GM12874 (cell line): Measurements from ENCODE around the gene PDXDC1.
"Not testable (repeated sequence)": the region's sequence is repeated elsewhere in the genome, so short reads cannot be mapped to it uniquely, and the experiment has no call there.

Experiments used
- CTCF ChIP-seq: IDR thresholded peaks from 2 replicates; pipeline ENCODE4 v1.5.1; 2011; ENCODE audit warnings: low read depth, mild to moderate bottlenecking, control low read depth, low read length, moderate library complexity; ENCODE audit not compliant: insufficient read depth

Gene PDXDC1

DNA sequence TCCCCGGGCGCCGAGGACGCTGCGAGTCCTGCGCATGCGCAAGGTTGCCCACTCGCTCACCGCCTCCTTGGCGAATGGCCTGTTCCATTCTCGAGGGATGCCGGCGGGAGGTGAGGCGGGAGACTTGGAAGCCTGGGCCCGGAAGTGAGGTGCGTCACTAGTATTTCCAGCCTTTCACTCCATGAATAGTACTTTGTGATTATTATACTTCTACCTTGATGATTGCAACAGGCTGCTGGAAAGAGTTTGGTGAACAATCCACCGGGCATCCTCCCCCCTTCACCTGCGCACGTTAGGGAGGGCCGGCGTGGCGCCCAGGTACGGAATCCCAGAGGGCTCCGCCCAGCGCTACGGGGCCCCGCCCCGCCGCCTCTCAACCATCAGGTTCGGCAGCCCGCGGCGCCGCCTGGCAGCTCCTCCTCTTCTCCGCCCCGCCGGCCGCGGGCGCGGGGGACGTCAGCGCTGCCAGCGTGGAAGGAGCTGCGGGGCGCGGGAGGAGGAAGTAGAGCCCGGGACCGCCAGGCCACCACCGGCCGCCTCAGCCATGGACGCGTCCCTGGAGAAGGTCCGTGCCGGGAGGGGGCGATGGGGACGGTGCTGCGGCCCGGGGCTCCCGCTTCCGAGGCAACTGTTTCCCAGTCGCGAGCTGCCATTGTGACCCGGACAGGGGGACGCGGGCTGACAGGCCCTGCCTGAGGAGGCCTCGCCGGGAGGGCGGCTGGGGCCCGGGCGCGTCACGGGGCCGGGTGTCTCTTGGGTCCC lies at the start of gene PDXDC1:
TSS of gene PDXDC1 (plus strand) at position 371 of the 762 bp plus-strand sequence. CDS start at position 545, 174 bp downstream.
- not testable (repeated sequence) for TF ChIP-seq CTCF

GRCh38 chr16:14937143-14937542 lies 37.7 kb upstream of the PDXDC1 start, which contains the start of gene NPIPA1:
Gene NPIPA1, plus strand, starts transcription at chr16:14937443. Its CDS starts 0 bp downstream, at chr16:14937443.
- TF ChIP-seq CTCF: not testable (repeated sequence)

GRCh38 chr16:14955546-14956231 lies 19.1 kb upstream of the PDXDC1 start:
- no peak for TF ChIP-seq CTCF

GRCh38 chr16:14957576-14958322 lies 17.1 kb upstream of the PDXDC1 start:
- no peak for TF ChIP-seq CTCF

DNA sequence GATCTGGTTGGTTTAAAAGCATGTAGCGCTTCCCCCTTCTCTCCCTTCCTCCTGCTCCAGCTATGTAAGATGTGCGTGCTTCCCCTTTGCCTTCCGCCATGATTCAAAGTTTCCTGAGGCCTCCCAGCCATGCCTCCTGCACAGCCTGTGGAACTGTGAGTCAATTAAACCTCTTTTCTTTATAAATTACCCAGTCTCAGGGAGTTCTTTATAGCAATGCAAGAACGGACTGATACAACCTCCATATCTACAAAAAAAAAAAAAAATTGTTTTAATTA lies 16.6 kb upstream of the PDXDC1 start:
- no peak for TF ChIP-seq CTCF

DNA sequence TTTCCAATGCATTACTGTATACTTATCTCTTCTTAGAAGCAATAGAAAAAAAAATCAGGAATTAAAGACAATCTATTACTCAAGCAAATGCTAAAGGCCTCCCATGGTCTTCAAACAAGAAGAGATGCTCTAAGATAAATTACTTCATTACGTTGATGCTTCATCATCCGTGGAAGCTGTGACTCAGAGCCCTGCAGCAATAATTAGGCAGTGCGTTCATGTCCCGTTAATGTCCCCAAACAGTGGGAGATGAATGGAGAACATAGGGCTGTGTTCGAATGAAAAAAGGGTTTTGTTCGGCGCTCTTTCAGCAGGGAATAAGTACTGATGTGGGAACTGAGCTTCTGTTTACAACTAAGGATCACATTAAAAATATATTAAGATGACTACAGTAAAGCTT lies 15.9 kb upstream of the PDXDC1 start:
- no peak for TF ChIP-seq CTCF
